MM.1S (cell line): ENCODE data around the gene MTHFR.

Source experiments
- EZH2 ChIP-seq: fragments of 300-600 bp; sonication (generic); optimal IDR thresholded peaks from 2 replicates; pipeline ENCODE3; 2017; ENCODE audit warnings: low read depth, mild to moderate bottlenecking, antibody characterized with exemption, low read length, mixed read lengths
- EZH2phosphoT487 ChIP-seq: fragments of 300-600 bp; sonication (generic); IDR thresholded peaks from 2 replicates; pipeline ENCODE4 v1.6.1; 2018; ENCODE audit warnings: antibody characterized with exemption, low read length
- TF ChIP-seq, protein P1 (sequence below): fragments of 300-600 bp; sonication (generic); IDR thresholded peaks from 2 replicates; pipeline ENCODE4 v1.5.1; 2016; ENCODE audit warnings: antibody characterized with exemption, low read length, mixed read lengths

GRCh38 chr1:11836955-11837766 lies 31.4 kb upstream of the MTHFR start:
- no peak for TF ChIP-seq EZH2phosphoT487
- TF ChIP-seq, protein P1, sequence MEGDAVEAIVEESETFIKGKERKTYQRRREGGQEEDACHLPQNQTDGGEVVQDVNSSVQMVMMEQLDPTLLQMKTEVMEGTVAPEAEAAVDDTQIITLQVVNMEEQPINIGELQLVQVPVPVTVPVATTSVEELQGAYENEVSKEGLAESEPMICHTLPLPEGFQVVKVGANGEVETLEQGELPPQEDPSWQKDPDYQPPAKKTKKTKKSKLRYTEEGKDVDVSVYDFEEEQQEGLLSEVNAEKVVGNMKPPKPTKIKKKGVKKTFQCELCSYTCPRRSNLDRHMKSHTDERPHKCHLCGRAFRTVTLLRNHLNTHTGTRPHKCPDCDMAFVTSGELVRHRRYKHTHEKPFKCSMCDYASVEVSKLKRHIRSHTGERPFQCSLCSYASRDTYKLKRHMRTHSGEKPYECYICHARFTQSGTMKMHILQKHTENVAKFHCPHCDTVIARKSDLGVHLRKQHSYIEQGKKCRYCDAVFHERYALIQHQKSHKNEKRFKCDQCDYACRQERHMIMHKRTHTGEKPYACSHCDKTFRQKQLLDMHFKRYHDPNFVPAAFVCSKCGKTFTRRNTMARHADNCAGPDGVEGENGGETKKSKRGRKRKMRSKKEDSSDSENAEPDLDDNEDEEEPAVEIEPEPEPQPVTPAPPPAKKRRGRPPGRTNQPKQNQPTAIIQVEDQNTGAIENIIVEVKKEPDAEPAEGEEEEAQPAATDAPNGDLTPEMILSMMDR = no peak
- no peak for TF ChIP-seq EZH2
